Peyer's patch (tissue), 4 donors: ENCODE results near the gene FNDC3B. TPM values are rescaled to one million over a fixed set of nuclear protein-coding genes. Genes with fewer than 3 reads are reported as not detected.

ENCODE experiments used
- DNase-seq, 3 donors: peaks; one replicate each; pipeline ENCODE4 v3.0.0-alpha.2; 2017 to 2019
- H3K27ac ChIP-seq, 4 donors: fragments of 200-600 bp; sonication (generic); one replicate each; pipeline ENCODE4 v1.5.1; 2016 to 2019
- H3K27me3 ChIP-seq, 2 donors: fragments of 200-600 bp; sonication (generic); one replicate each; pipeline ENCODE4 v1.5.1; 2019
- H3K36me3 ChIP-seq, 3 donors: fragments of 200-600 bp; sonication (generic); one replicate each; pipeline ENCODE4 v1.5.1; 2016 to 2019
- H3K4me1 ChIP-seq, 4 donors: fragments of 200-600 bp; sonication (generic); one replicate each; pipeline ENCODE4 v1.5.1; 2016 to 2019
- H3K4me3 ChIP-seq, 4 donors: fragments of 200-600 bp; sonication (generic); 1 replicate in 3 of 4; 2 replicates in 1 of 4; pipeline ENCODE4 v1.5.1; 2016 to 2019; ENCODE audit warnings: mild to moderate bottlenecking in 1 of 4
- H3K9me3 ChIP-seq, 4 donors: fragments of 200-600 bp; sonication (generic); one replicate each; pipeline ENCODE4 v1.5.1; 2016 to 2019; ENCODE audit warnings: mild to moderate bottlenecking in 1 of 4
- POLR2A ChIP-seq, 2 donors: fragments of 450-650 bp; IDR thresholded peaks; one replicate each; pipeline ENCODE4 v1.5.1; 2017; ENCODE audit warnings: antibody characterized with exemption in 2 of 2, mild to moderate bottlenecking in 2 of 2, moderate library complexity in 2 of 2
- total RNA-seq, 4 donors: library from RNA; depleted of rRNA; stranded (reverse); fragments of >200 nt; gene quantifications; one replicate each; pipeline ENCODE4 v1.1.0, GENCODE V29; 2016
- TF ChIP-seq, protein P1 (sequence below), 6 experiments: fragments of 450-650 bp in 4 of 6; fragments of 200-600 bp in 2 of 6; sonication (generic) in 1 of 6; IDR thresholded peaks; one replicate each; pipeline ENCODE4 v1.5.1; 2017 to 2019; ENCODE audit warnings: antibody characterized with exemption in 6 of 6, mild to moderate bottlenecking in 3 of 6, moderate library complexity in 1 of 6

Gene FNDC3B
- total RNA-seq, 4 donors from 2014 or later: 28.7 to 74.3 (median 54.6) TPM

GRCh38 chr3:172125053-172125452, 85.7 kb downstream of the FNDC3B start:
- H3K9me3 ChIP-seq: no peaks in the 10 kb centered on the region
- peaks cover 0 to 8% (median 0%) of the 10 kb centered on the region in 3 donors for H3K36me3 ChIP-seq
- H3K4me3 ChIP-seq: no peak overlapping the region
- no peak for DNase-seq
- TF ChIP-seq, protein P1, sequence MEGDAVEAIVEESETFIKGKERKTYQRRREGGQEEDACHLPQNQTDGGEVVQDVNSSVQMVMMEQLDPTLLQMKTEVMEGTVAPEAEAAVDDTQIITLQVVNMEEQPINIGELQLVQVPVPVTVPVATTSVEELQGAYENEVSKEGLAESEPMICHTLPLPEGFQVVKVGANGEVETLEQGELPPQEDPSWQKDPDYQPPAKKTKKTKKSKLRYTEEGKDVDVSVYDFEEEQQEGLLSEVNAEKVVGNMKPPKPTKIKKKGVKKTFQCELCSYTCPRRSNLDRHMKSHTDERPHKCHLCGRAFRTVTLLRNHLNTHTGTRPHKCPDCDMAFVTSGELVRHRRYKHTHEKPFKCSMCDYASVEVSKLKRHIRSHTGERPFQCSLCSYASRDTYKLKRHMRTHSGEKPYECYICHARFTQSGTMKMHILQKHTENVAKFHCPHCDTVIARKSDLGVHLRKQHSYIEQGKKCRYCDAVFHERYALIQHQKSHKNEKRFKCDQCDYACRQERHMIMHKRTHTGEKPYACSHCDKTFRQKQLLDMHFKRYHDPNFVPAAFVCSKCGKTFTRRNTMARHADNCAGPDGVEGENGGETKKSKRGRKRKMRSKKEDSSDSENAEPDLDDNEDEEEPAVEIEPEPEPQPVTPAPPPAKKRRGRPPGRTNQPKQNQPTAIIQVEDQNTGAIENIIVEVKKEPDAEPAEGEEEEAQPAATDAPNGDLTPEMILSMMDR (IDR thresholded peaks at IDR 0.05): no peak
- no peak for TF ChIP-seq POLR2A (IDR thresholded peaks at IDR 0.05)
- no peaks in the 10 kb centered on the region for H3K27me3 ChIP-seq
- peak overlapping the region in 2 of 4 donors; percentile 46 to 61 for H3K27ac ChIP-seq
- H3K4me1 ChIP-seq: peaks cover 0 to 23% (median 4%) of the 10 kb centered on the region in 4 donors

- peaks cover 0 to 8% (median 0%) of the 10 kb centered on the region in 3 donors for H3K36me3 ChIP-seq
- peak in 1 of 3 donors; percentile 70 for DNase-seq
- H3K4me1 ChIP-seq: peaks cover 0 to 23% (median 4%) of the 10 kb centered on the region in 4 donors
- H3K9me3 ChIP-seq: no peaks in the 10 kb centered on the region
- TF ChIP-seq, protein P1 (IDR thresholded peaks at IDR 0.05): no peak
- no peak for TF ChIP-seq POLR2A (IDR thresholded peaks at IDR 0.05)
- H3K27me3 ChIP-seq: no peaks in the 10 kb centered on the region
- no peak overlapping the region for H3K4me3 ChIP-seq
- peak overlapping the region in 2 of 4 donors; percentile 46 to 72 for H3K27ac ChIP-seq
Observed at GRCh38 chr3:172125963-172126457, 86.6 kb downstream of the FNDC3B start.

GRCh38 chr3:172126741-172127140, 87.4 kb downstream of the FNDC3B start:
- peaks cover 0 to 8% (median 0%) of the 10 kb centered on the region in 3 donors for H3K36me3 ChIP-seq
- DNase-seq: no peak
- peak overlapping the region in 3 of 4 donors; percentile 44 to 72 (median 46) for H3K27ac ChIP-seq
- H3K9me3 ChIP-seq: no peaks in the 10 kb centered on the region
- H3K4me3 ChIP-seq: no peak overlapping the region
- no peaks in the 10 kb centered on the region for H3K27me3 ChIP-seq
- TF ChIP-seq, protein P1 (IDR thresholded peaks at IDR 0.05): no peak
- no peak for TF ChIP-seq POLR2A (IDR thresholded peaks at IDR 0.05)
- H3K4me1 ChIP-seq: peaks cover 0 to 23% (median 4%) of the 10 kb centered on the region in 4 donors

- H3K4me1 ChIP-seq: peaks cover 0 to 23% (median 4%) of the 10 kb centered on the region in 4 donors
Observed at GRCh38 chr3:172127141-172127540, 87.8 kb downstream of the FNDC3B start.

GRCh38 chr3:172127929-172128580, 88.7 kb downstream of the FNDC3B start:
- no peak overlapping the region for H3K4me3 ChIP-seq
- no peak for TF ChIP-seq POLR2A (IDR thresholded peaks at IDR 0.05)
- TF ChIP-seq, protein P1 (IDR thresholded peaks at IDR 0.05): no peak
- peaks cover 0 to 8% (median 0%) of the 10 kb centered on the region in 3 donors for H3K36me3 ChIP-seq
- no peaks in the 10 kb centered on the region for H3K27me3 ChIP-seq
- H3K4me1 ChIP-seq: peaks cover 0 to 23% (median 4%) of the 10 kb centered on the region in 4 donors
- no peak for DNase-seq
- H3K9me3 ChIP-seq: no peaks in the 10 kb centered on the region
- peak overlapping the region in 2 of 4 donors; percentile 12 to 72 for H3K27ac ChIP-seq

More at GRCh38 chr3:172127141-172127540, 87.8 kb downstream of the FNDC3B start:
- Histone ChIP-seq H3K4me3 (no peak overlapping the region), H3K27me3 (no peaks in the 10 kb centered on the region), H3K9me3 (no peaks in the 10 kb centered on the region), H3K36me3 (peaks cover 0 to 8% (median 0%) of the 10 kb centered on the region in 3 donors), H3K27ac (peak overlapping the region in 3 of 4 donors; percentile 44 to 72 (median 46))
- no peak for TF ChIP-seq POLR2A (IDR thresholded peaks at IDR 0.05)
- TF ChIP-seq, protein P1 (IDR thresholded peaks at IDR 0.05): no peak
- DNase-seq: no peak
